Measurements from ENCODE around the gene SLX9.
"Not testable (repeated sequence)": the region's sequence is repeated elsewhere in the genome, so short reads cannot be mapped to it uniquely, and the experiment has no call there.

The SLX9 gene

GRCh38 chr21:44962403-44962966 lies 22.7 kb downstream of the SLX9 start:
- no peak for DNase-seq

- no peak for DNase-seq
These were observed 24.6 kb downstream of the SLX9 start for GRCh38 chr21:44964381-44964780.

GRCh38 chr21:44965251-44966022 lies 25.6 kb downstream of the SLX9 start:
- DNase-seq = no peak

- no peak for DNase-seq
These were observed 26.6 kb downstream of the SLX9 start for GRCh38 chr21:44966135-44967081.

- DNase-seq = no peak
These were observed 27.5 kb downstream of the SLX9 start for GRCh38 chr21:44967082-44968047.

- DNase-seq = no peak
These were observed 29.3 kb downstream of the SLX9 start for GRCh38 chr21:44969066-44969670.

GRCh38 chr21:44969931-44970755 lies 30.3 kb downstream of the SLX9 start:
- DNase-seq = no peak

- no peak for DNase-seq
These were observed 31.2 kb downstream of the SLX9 start for GRCh38 chr21:44970766-44971671.

- DNase-seq = no peak
These were observed 31.8 kb downstream of the SLX9 start for GRCh38 chr21:44971672-44971995.

GRCh38 chr21:44972301-44972814 lies 32.5 kb downstream of the SLX9 start:
- DNase-seq = no peak

GRCh38 chr21:44972821-44973220 lies 33.0 kb downstream of the SLX9 start:
- DNase-seq = no peak

GRCh38 chr21:44973598-44973997 lies 33.8 kb downstream of the SLX9 start:
- no peak for DNase-seq

- DNase-seq = no peak
These were observed 34.8 kb downstream of the SLX9 start for GRCh38 chr21:44974676-44975075.

GRCh38 chr21:44975720-44976555 lies 36.1 kb downstream of the SLX9 start:
- DNase-seq = no peak

- DNase-seq = not testable (repeated sequence)
These were observed 36.9 kb downstream of the SLX9 start for GRCh38 chr21:44976556-44977393.

- DNase-seq = no peak
These were observed 37.9 kb downstream of the SLX9 start for GRCh38 chr21:44977616-44978340.

Data from NCI-H187 treated with DMSO at 0.1 percent for 48 hours (cell line).